ENCODE measurements around the gene FXYD1.

FXYD1 gene

GRCh38 chr19:35107545-35107944, 31.1 kb upstream of the FXYD1 start:
- DNase-seq (ENCODE audit: low read depth in 2 of 2): no peak

- DNase-seq (ENCODE audit: low read depth in 2 of 2): no peak
Measured at GRCh38 chr19:35108730-35109129, 29.9 kb upstream of the FXYD1 start.

- no peak for DNase-seq (ENCODE audit: low read depth in 2 of 2)
Measured at GRCh38 chr19:35109395-35110112, 29.1 kb upstream of the FXYD1 start.

- no peak for DNase-seq (ENCODE audit: low read depth in 2 of 2)
Measured at GRCh38 chr19:35110974-35111373, 27.6 kb upstream of the FXYD1 start.

- no peak for DNase-seq (ENCODE audit: low read depth in 2 of 2)
Measured at GRCh38 chr19:35112995-35113688, 25.5 kb upstream of the FXYD1 start.

GRCh38 chr19:35114353-35115176, 24.1 kb upstream of the FXYD1 start:
- peak; percentile 34 to 51 for DNase-seq (ENCODE audit: low read depth in 2 of 2)

- no peak for DNase-seq (ENCODE audit: low read depth in 2 of 2)
Measured at GRCh38 chr19:35115177-35115951, 23.3 kb upstream of the FXYD1 start, which contains the start of gene FXYD3. Gene FXYD3, plus strand, starts transcription at chr19:35115823. Its CDS starts 3,554 bp downstream, at chr19:35119377.

GRCh38 chr19:35116072-35116801, 22.4 kb upstream of the FXYD1 start:
- no peak for DNase-seq (ENCODE audit: low read depth in 2 of 2)

- DNase-seq (ENCODE audit: low read depth in 2 of 2): no peak
Measured at GRCh38 chr19:35117116-35117515, 21.5 kb upstream of the FXYD1 start.

- DNase-seq (ENCODE audit: low read depth in 2 of 2): no peak
Measured at GRCh38 chr19:35117799-35118198, 20.8 kb upstream of the FXYD1 start.

- no peak for DNase-seq (ENCODE audit: low read depth in 2 of 2)
Measured at GRCh38 chr19:35118268-35119020, 20.2 kb upstream of the FXYD1 start.

- DNase-seq (ENCODE audit: low read depth in 2 of 2): no peak
Measured at GRCh38 chr19:35119091-35119490, 19.5 kb upstream of the FXYD1 start.

- DNase-seq (ENCODE audit: low read depth in 2 of 2): no peak
Measured at GRCh38 chr19:35119578-35120155, 19.0 kb upstream of the FXYD1 start.

- DNase-seq (ENCODE audit: low read depth in 2 of 2): no peak
Measured at GRCh38 chr19:35120492-35120891, 18.1 kb upstream of the FXYD1 start.

- DNase-seq (ENCODE audit: low read depth in 2 of 2): no peak
Measured at GRCh38 chr19:35120898-35121297, 17.7 kb upstream of the FXYD1 start.

- DNase-seq (ENCODE audit: low read depth in 2 of 2): no peak
Measured at GRCh38 chr19:35122687-35123551, 15.7 kb upstream of the FXYD1 start.

- no peak for DNase-seq (ENCODE audit: low read depth in 2 of 2)
Measured at GRCh38 chr19:35123573-35123972, 15.1 kb upstream of the FXYD1 start.

GRCh38 chr19:35124098-35125060, 14.2 kb upstream of the FXYD1 start:
- peak; percentile 67 to 79 for DNase-seq (ENCODE audit: low read depth in 2 of 2)
